CD1c-positive myeloid dendritic cell (primary cell): ENCODE measurements around the gene STAT5A.
"Not testable (repeated sequence)": the region's sequence is repeated elsewhere in the genome, so short reads cannot be mapped to it uniquely, and the experiment has no call there.

Source experiments
- DNase-seq: peaks from one replicate; pipeline ENCODE4 v3.0.0-alpha.2; 2016; ENCODE audit errors: extremely low spot score

Gene STAT5A

DNA sequence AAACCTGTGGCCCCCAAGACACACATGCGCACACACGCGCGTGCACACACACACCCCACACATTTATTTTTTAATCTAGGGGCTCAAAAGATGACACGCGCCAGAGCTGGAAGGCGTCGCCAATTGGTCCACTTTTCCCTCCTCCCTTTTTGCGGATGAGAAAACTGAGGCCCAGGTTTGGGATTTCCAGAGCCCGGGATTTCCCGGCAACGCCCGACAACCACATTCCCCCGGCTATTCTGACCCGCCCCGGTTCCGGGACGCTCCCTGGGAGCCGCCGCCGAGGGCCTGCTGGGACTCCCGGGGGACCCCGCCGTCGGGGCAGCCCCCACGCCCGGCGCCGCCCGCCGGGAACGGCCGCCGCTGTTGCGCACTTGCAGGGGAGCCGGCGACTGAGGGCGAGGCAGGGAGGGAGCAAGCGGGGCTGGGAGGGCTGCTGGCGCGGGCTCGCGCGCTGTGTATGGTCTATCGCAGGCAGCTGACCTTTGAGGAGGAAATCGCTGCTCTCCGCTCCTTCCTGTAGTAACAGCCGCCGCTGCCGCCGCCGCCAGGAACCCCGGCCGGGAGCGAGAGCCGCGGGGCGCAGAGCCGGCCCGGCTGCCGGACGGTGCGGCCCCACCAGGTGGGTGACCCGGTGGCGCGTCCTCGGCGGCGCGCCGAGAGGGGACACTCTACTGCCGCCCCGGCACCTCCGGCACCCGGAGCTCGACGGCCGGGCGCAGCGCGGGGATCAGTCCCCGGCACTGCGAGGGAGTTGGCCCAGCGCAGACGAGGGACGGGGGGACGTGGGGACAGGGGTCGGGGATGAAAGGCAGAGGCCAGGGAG is at the start of gene STAT5A:
Gene STAT5A, plus strand, starts transcription at position 522 of the 826 bp plus-strand sequence. CDS start 914 bp downstream, outside the sequence.
- peak; percentile 87 for DNase-seq

DNA sequence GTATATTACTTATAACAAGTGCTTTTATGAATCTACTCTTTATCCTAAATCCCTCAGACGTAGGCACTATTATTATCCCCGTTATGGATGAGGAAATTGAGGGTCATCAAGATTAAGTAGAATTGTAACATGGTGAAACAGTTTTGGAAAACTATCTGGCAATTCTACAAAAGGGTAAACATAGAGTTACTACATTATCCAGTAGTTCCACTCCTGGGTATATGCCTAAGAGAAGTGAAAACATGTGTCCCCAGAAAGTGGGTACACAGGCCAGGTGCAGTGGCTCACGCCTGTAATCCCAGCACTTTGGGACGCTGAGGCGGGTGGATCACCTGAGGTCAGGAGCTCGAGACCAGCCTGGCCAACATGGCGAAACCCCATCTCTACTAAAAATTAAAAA is 48.7 kb upstream of the STAT5A start:
- DNase-seq, result not testable (repeated sequence)

DNA sequence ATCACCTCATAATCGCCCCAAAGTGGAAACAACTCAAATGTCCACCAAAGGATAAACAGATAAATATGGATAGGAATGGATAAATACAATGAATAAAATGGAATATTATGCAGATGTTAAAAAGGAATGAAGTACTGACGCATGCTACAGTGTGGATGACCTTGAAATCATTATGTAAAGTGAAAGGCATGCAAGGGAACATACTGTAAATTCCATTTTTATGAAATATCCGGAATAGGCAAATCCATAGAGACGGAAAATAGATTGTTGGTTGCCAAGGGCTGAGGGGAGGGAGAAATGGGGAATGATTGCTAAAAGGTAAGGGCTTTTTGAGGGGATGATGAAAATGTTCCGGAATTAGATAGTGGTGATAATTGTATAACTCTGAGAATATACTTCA is 48.1 kb upstream of the STAT5A start:
- no peak for DNase-seq

DNA sequence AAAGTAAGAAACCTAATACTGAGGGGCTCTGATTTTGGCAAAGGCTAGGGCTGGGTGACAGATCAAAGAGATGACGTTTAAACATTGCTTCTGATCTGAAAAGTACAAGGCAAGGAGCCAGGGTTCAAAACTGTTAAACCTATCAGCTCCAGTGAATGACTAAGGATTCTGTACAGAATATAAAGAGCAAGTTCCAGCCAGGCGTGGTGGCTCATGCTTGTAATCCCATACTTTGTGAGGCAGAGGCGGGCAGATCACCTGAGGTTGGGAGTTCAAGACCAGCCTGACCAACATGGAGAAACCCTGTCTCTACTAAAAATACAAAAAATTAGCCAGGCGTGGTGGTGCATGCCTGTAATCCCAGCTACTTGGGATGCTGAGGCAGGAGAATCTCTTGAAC is 47.4 kb upstream of the STAT5A start:
- DNase-seq, result not testable (repeated sequence)

DNA sequence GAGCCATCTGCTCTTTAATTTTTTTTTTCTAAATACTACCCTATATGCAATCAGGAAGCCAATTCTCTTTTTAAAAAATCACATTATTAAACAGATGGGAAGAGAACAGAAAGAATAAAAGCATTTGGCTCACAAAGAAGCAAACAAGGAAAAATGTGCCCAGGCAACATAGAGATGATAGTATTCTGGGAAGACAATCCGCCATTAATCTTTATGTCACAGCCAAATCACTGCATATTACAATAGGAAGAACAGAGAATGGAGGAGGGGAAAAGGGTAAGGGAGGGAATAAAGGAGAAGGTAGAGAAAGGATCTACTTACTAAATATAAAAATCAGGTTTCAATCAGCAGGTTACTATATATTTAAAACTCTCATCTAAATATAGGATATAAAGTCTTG is 46.4 kb upstream of the STAT5A start:
- DNase-seq, result no peak

DNA sequence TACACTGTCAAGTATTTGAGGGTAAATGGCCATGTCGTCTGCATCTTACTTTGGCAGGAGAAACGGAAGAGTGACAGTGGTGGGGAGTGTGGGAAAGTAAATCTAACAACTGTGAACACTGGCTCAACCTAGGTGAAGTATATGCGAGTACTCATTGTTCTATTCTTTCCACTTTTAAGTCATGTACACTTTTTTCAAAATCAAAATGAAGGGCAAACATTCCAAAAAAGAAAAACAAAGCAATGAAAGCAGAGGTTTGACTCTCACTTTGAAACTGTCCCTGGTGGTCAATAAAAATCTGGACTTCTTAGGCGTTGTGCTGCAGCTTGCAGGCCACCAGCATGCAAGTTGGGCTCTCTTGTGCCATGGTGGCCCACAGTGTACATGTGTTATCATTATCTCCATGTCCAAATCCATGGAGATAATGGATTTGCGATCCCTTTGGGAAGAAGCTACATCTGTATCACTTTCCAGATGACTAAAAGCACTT is 44.8 kb upstream of the STAT5A start:
- DNase-seq, result no peak

DNA sequence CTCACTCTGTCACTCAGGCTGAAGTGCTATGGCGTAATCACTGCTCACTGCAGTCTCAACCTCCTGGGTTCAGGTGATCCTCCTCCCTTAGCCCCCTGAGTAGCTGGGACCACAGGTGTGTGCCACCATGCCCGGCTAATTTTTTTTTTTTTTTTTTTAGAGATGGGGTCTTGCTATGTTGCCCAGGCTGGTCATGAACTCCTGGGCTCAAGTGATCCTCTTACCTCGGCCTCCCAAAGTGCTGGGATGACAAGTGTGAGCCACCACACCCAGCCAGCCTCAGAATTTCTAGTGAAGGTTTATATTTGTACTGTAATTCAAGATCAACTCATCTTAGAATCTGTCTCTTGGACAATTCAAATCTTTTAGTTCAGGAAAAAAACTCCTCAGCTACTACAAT is 44.2 kb upstream of the STAT5A start:
- not testable (repeated sequence) for DNase-seq

DNA sequence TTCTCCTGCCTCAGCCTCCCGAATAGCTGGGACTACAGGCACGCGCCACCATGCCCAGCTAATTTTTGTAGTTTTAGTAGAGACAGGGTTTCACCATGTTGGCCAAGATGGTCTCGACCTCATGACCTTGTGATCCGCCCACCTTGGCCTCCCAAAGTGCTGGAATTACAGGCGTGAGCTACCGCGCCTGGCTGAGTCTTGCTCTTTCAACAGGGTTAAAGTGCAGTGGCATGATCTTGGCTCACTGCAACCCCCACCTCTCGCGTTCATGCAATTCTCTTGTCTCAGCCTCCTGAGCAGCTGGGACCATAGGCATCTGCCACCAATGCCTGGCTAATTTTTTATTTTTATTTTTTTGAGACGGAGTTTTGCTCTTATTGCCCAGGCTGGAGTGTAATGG is 43.1 kb upstream of the STAT5A start:
- DNase-seq, result not testable (repeated sequence)

DNA sequence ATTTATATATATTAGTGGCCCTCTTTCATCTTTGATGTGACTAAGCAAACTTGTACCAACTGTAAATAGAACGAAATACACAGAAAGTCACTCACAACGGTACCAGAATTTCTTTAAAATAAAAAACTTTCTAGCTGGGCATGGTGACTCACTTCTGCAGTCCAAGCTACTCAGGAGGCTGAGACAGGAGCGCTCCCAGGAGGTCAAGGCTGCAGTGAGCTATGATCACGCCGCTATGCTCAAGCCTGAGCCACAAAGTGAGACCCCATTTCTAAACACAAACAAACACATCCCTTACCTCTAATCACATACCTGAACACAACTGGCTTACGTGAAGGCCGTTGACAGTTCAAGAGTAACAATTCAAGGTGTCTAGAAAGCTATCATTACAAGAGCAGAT is 41.8 kb upstream of the STAT5A start:
- DNase-seq, result no peak

DNA sequence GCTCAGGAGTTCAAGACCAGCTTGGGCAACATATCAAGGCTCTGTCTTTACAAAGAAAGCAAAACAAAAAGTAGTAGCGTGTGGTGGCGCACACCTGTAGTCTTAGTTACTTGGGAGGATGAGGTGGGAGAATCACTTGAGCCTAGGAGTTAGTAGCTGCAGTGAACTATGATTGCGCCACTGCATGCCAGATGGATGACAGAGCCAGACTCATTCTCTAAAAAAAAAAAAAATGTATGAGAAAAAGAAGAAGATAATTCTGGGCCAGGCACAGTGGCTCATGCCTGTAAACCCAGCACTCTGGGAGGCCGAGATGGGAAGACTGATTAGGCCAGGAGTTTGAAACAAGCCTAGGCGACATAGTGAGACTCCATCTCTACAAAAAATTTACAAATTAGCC is 40.6 kb upstream of the STAT5A start:
- DNase-seq, result no peak

DNA sequence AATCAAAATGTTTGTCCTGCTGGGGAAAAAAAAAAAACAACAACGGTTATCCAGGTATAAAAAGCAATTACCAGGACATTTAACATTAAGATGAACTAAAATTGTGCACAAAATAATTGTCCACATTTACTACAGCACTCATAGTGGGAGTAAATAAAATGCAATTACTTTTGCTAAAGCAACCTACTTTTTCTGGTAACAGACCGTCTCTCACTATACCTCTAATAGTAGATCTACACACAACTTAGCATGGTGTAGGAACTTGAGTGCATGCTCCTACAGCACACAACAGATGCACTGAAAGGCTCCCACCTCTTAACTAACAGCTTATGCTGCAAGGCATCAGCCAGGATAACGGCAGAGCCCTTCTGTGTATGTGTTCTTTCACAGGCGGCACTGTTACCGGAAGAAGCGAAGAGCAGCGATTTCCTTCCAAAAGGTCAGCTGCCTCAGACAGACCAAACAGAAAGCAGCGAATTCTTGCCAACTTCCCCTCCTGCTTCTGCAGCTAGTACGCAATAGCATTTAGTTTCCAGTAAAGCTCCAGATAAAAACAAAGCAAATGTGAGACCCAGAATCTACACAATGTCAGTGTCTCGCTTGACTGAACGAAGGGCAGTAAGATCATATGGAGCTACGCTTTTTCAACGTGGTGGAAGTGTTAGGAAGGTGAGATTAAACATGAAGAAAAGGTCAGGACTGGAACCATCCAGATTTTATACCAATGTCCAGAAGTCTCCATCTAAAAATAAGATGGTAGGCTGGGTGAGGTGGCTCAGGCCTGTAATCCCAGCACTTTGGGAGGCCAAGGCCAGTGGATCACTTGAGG is 39.7 kb upstream of the STAT5A start:
- DNase-seq, result peak; percentile 91

DNA sequence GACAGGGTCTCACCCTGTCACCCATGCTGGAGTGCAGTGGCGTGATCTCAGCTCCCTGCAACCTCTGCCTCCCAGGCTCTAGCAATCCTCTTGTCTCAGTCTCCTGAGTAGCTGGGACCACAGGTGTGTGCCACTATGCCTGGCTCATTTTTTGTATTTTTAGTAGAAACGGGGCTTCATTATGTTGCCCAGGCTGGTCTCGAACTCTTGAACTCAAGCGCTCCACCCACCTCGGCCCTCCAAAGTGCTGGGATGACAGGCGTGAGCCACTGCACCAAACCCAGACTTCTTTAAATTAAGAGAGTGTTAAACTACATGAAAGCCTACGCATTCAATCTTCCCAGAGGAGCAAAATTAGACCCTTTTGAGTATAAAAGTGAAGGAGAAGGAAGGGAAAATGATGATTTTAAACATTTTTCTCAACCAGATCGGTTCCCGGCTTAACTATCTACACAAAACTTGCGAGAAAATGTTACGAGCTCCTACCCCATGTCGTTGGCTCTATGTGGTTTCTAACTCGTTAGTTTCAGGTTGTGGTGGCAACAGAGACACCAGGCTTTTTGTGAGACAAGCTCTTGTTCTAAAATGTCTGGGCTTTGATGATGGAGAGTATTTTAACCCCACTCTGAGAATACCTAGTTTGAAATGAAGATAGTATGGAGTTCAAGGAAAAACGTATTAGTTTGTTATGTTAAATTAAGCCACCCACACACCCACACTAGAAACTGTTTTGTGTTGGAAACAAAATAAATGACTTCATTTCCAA is 38.4 kb upstream of the STAT5A start:
- DNase-seq, result no peak

DNA sequence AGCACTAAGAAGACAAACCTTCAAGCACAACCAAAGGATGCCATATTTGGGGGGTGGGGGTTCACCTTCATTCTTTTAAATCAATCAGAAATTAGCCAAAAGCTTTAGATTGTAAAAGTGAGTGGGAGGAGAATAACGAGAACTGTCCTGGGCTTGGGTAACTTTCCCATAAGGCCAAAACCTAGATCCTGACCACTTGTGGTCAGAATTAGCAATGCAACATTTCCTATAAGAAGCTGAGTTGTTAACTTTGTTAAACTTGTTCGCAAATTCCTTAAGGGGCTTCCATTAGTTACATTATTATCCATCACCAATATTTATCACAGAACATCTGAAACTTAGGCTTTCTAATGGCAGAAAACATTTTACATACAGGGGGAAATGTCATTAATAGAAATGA is 37.2 kb upstream of the STAT5A start:
- DNase-seq, result peak; percentile 76

DNA sequence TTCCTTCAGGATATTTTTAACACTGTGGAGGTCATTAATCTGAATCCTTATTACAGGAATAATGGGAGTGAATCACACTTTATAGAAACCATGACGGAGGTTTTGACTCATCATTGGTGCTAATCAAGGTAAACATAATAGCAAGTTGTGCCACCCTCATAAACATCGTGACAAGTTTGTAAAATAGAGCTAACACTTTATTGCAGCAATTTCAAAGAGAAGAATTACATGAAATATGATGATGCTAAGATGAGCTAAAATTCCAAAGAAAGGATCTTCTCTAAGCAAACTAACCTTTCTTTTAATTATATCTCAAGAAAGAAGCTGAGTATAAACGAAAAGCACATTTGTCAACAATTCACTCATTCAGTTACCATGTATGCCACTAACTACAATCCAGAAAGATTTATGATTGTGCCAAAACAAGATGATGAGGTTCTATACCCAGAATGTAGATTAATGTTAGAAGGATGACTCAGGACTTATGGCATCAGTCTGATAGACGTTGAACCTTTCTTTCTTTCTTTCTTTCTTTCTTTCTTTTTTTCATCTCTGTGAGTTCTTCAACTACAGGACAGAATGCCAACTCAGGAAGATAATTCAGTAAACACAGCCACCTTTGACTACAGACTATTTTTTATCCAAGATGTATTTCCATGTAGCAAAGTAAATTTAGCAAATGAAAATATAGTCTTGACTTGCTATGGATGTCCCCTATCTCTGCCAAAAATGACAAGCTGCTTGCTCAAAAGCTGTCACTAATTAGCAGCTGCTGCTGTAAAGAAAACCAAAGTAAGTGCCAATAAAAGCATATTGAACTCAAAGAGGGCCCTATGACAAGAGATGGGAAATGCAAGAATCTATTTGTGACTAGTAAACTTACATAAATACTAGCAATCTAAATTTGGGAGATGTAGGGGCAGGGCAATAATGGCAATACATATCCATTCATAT is 35.4 kb upstream of the STAT5A start:
- DNase-seq, result no peak

DNA sequence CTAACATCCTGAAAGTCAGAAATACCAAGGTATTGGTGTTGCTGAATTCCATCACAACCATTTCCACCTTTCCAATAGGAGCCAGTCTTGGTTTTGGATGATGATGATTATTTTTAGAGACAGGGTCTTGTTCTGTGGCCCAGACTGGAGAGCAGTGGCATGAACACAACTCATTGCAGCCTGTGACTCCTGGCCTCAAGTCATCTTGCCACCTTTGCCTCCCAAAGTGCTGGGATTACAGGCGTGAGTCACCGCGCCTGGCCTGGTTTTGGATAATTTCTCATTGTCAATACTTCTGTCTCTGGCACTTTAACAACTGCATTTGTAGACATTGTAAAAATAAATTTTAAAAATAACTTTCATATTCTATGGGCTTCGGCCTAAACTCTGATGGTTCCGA is 34.7 kb upstream of the STAT5A start:
- no peak for DNase-seq

DNA sequence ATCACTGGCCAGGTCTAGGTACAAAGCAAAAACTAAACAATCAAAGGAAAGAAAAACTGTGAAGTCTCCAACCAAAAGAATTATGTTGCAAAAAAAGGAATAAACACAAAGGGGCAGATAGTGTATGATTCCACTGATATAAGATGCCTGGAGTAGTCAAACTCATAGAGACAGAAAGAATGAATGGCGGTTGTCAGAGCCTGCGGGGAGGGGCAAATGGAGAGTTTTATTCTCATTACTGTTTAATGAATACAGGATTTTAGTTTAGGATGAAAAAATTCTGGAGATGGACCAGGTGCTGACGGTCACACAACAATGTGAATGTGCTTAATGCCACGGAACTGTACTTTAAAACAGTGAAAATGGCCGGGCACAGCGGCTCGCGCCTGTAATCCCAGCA is 32.9 kb upstream of the STAT5A start:
- no peak for DNase-seq

DNA sequence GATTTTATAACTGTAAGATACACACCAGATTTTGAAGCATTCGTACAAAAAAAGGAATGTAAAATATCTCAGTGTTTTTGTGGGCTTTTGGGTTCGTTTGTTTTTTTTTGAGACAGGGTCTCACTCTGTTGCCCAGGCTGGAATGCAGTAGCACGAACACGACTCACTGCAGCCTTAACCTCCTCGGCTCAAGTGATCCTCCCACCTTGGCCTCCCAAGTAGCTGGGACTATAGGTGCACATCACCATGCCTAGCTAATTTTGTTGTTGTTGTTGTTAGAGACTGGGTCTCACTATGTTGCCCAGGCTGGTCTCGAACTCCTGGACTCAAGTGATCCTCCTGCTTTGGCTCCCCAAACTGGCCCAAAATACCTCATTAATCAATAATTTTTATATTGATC is 28.0 kb upstream of the STAT5A start:
- no peak for DNase-seq

DNA sequence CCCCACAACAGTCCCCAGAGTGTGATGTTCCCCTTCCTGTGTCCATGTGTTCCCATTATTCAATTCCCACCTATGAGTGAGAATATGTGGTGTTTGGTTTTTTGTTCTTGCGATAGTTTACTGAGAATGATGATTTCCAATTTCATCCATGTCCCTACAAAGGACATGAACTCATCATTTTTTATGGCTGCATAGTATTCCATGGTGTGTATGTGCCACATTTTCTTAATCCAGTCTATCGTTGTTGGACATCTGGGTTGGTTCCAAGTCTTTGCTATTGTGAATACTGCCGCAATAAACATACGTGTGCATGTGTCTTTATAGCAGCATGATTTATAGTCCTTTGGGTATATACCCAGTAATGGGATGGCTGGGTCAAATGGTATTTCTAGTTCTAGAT is 23.9 kb upstream of the STAT5A start:
- not testable (repeated sequence) for DNase-seq

DNA sequence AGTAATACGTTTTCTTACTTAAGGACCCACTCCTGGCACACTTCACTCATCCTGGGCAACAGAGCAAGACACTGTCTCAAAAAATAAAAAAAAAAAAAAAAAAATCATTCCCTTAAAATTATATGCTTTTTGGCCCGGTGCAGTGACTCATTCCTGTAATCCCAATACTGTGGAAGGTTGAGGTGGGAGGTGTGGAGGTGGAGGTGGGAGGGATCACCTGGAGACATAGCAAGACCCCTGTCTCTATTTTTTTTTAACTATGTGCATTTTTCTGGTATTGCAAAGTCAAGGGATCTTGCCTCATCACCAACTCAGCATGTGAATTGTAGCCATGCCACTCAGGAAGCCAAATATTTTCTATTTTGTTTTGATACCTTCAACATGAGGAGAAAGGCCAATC is 21.8 kb upstream of the STAT5A start:
- no peak for DNase-seq

DNA sequence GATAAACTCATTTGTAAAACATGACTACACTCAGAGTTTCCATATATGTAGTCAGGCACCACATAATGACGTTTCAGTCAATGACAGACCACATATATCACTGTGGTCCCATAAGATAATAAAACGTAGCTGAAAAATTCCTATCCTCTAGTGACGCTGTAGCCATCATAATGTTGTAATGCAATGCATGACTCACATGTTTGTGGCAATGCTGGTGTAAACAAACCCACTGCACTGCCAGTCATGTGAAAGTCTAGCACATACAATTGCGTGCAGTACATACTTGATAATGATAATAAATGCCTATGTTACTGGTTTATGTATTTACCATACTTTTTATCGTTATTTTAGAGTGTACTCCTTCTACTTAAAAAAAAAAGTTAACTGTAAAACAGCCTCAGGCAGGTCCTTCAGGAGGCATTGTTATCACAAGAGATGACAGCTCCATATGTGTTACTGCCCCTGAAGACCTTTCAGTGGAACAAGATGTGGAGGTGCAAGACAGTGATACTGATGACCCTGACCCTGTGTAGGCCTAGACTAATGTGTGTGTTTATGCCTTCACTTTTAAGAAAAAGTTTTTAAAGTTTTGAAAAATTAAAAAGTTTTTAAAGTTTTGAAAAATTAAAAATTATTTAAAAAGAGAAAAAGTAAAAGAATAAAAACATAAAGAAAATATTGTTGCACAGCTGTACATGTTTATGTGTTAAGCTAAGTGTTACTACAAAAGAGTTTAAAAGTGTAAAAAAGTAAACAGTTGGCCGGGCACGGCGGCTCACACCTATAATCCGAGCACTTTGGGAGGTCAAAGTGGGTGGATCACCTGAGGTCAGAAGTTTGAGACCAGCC is 21.2 kb upstream of the STAT5A start:
- DNase-seq, result peak; percentile 85
